ENCODE measurements around the gene POC1A.

POC1A gene

GRCh38 chr3:52029535-52029934 lies 124.7 kb downstream of the POC1A start:
- no peak overlapping the region for H3K9ac ChIP-seq (ENCODE audit: low read depth, low read length)
- H3K9me3 ChIP-seq (ENCODE audit: control insufficient read depth, insufficient read depth, low read length), result no peaks in the 10 kb centered on the region
- no peaks in the 10 kb centered on the region for H3K27me3 ChIP-seq (ENCODE audit: control insufficient read depth, insufficient read depth, low read length)
- H3K36me3 ChIP-seq (ENCODE audit: control insufficient read depth, insufficient read depth, low read length), result no peaks in the 10 kb centered on the region
- H3K4me3 ChIP-seq (ENCODE audit: low read depth, low read length), result no peak overlapping the region
- no peaks in the 10 kb centered on the region for H3K4me1 ChIP-seq (ENCODE audit: control insufficient read depth, insufficient read depth, low read length)

GRCh38 chr3:52029053-52029452 lies 125.2 kb downstream of the POC1A start:
- Histone ChIP-seq H3K4me3 (ENCODE audit: low read depth, low read length) (no peak overlapping the region), H3K27me3 (ENCODE audit: control insufficient read depth, insufficient read depth, low read length) (no peaks in the 10 kb centered on the region), H3K36me3 (ENCODE audit: control insufficient read depth, insufficient read depth, low read length) (no peaks in the 10 kb centered on the region), H3K9ac (ENCODE audit: low read depth, low read length) (no peak overlapping the region), H3K9me3 (ENCODE audit: control insufficient read depth, insufficient read depth, low read length) (no peaks in the 10 kb centered on the region), H3K4me1 (ENCODE audit: control insufficient read depth, insufficient read depth, low read length) (no peaks in the 10 kb centered on the region)

- Histone ChIP-seq H3K4me3 (ENCODE audit: low read depth, low read length) (no peak overlapping the region), H3K36me3 (ENCODE audit: control insufficient read depth, insufficient read depth, low read length) (no peaks in the 10 kb centered on the region), H3K4me1 (ENCODE audit: control insufficient read depth, insufficient read depth, low read length) (no peaks in the 10 kb centered on the region), H3K9ac (ENCODE audit: low read depth, low read length) (no peak overlapping the region), H3K27me3 (ENCODE audit: control insufficient read depth, insufficient read depth, low read length) (no peaks in the 10 kb centered on the region), H3K9me3 (ENCODE audit: control insufficient read depth, insufficient read depth, low read length) (no peaks in the 10 kb centered on the region)
These were observed 125.7 kb downstream of the POC1A start for GRCh38 chr3:52028572-52028971.

- no peaks in the 10 kb centered on the region for H3K27me3 ChIP-seq (ENCODE audit: control insufficient read depth, insufficient read depth, low read length)
- H3K9me3 ChIP-seq (ENCODE audit: control insufficient read depth, insufficient read depth, low read length), result no peaks in the 10 kb centered on the region
- no peaks in the 10 kb centered on the region for H3K36me3 ChIP-seq (ENCODE audit: control insufficient read depth, insufficient read depth, low read length)
- H3K4me3 ChIP-seq (ENCODE audit: low read depth, low read length), result no peak overlapping the region
- no peak overlapping the region for H3K9ac ChIP-seq (ENCODE audit: low read depth, low read length)
- H3K4me1 ChIP-seq (ENCODE audit: control insufficient read depth, insufficient read depth, low read length), result peaks cover 5% of the 10 kb centered on the region
These were observed 128.2 kb downstream of the POC1A start for GRCh38 chr3:52026041-52026440.

- Histone ChIP-seq H3K4me3 (ENCODE audit: low read depth, low read length) (no peak overlapping the region), H3K9me3 (ENCODE audit: control insufficient read depth, insufficient read depth, low read length) (no peaks in the 10 kb centered on the region), H3K4me1 (ENCODE audit: control insufficient read depth, insufficient read depth, low read length) (peaks cover 5% of the 10 kb centered on the region)
These were observed 128.8 kb downstream of the POC1A start for GRCh38 chr3:52025453-52025852.

More at GRCh38 chr3:52025453-52025852, 128.8 kb downstream of the POC1A start:
- Histone ChIP-seq H3K9ac (ENCODE audit: low read depth, low read length) (no peak overlapping the region), H3K27me3 (ENCODE audit: control insufficient read depth, insufficient read depth, low read length) (no peaks in the 10 kb centered on the region), H3K36me3 (ENCODE audit: control insufficient read depth, insufficient read depth, low read length) (no peaks in the 10 kb centered on the region)
